Kidney tubule cell (primary cell): Measurements from ENCODE around the gene PES1.
"Not testable (repeated sequence)": the region's sequence is repeated elsewhere in the genome, so short reads cannot be mapped to it uniquely, and the experiment has no call there.

Source experiments
- DNase-seq: peaks from one replicate; pipeline ENCODE4 v3.0.0-alpha.2; 2018; ENCODE audit warnings: low spot score

Gene PES1

DNA sequence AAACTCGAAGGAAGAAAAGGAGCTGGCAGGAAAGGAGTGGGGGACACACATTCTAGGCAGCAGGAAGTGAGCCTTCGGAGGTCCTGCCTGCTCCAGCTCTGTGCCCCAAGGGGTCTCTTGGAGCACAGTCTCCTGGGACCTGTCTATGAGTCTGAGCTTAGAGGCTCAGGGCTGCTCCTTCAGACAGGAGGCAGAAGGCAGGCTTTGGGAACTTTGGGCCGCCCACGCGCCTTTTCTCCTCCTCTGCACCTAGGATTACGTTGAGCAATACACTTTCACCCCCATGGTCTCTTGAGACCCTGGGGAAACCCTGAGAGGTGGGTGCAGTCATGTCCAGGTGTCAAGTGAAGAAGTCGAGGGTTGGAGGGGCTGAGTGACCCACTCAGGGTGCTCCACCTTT is 16.2 kb upstream of the PES1 start:
- DNase-seq = no peak

DNA sequence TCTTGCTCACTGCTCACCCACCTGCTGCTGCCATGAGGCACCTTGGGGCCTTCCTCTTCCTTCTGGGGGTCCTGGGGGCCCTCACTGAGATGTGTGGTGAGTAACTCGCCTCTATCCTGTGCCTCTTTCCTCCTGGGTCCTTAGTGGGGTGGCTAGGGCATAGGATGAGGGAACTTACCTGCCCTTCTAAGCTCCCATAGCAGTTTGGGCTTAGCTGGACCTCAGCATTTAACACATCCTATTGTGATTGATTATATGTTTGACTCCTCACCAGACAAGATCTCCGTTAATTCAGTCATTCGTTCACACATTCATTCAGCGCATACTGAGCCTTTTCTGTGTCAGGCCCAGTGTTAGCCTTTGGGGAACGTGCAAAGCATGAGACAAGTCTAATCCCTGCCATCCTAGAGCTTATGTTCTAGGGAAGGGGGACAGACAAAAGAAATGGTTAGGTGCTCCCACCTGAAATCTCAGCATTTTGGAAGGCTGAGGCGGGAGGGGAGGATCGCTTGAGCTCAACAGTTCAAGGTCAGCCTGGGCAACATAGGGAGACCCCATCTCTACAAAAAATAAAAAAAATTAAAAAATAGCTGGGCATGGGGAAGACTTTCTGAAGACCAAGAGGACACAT is 15.7 kb upstream of the PES1 start:
- no peak for DNase-seq

DNA sequence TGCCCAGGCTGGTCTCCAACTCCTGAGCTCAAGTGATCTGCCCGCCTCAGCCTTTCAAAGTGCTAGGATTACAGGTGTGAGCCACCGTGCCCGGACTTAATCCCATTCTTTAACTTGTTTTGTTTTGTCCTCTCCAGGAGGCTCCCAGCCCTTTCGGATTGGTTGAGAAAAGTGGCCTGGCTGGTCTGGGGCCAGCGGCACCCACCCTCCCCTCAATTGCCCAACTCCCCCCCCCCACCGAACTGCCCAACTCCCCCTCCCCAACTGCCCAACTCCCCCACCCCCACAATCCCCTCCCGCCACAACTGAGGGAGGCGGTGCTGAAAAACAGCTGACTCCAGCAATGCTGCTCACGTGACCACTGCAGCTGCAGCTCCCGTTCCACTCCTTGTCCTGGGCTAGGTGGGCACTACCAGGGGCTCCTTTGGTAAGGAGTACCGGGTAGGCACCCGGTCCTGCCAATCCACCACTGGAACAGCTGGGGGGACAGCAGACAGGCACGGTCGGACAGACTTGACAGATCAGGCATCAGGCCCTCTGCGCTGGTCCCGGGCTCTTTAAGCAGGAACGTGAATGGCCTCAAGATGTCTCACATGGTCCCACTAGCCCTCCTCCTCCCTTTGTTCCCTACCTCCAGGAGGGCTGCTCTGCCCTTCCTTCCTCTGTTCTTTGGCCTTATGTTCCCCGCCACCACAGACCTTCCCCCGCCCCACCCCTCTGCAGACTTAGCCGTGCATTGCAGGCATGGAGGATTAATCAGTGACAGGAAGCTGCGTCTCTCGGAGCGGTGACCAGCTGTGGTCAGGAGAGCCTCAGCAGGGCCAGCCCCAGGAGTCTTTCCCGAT is 15.0 kb upstream of the PES1 start, which contains the start of gene TCN2:
Gene TCN2 (plus strand): TSS at position 720 of the 845 bp plus-strand sequence. CDS start 158 bp downstream, outside the sequence.
- DNase-seq = peak; percentile 92

DNA sequence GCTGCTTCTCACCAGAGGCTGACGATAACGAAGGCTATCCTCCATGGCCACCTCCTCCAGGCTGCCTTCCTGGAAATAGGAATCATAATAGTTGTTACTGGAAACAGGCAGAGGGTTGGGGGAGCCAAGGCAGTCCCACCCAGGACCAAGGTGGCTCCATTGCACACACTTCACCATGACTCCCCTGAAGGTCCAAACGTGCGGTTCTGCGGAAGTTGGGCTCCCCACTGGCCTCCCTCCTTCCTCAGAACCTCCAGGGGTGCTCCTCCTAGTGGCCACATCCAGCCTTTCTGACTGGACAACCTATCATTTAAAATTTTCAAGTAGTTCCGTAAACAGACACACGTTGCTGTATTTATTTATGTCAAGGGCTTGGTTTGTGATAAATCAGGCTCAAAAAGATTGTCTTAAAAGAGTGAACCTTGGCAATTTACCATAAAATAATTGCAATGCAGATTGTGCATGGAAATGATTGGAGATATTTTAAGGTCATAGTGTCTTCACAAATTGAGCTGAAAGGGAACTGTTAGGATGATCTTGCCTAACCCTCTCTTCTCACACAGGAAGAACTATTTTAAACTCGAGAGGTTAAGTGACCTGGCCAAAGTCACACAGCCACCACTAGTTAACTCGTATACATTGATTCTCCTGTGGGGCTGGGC is 13.9 kb upstream of the PES1 start:
- peak; percentile 57 for DNase-seq

DNA sequence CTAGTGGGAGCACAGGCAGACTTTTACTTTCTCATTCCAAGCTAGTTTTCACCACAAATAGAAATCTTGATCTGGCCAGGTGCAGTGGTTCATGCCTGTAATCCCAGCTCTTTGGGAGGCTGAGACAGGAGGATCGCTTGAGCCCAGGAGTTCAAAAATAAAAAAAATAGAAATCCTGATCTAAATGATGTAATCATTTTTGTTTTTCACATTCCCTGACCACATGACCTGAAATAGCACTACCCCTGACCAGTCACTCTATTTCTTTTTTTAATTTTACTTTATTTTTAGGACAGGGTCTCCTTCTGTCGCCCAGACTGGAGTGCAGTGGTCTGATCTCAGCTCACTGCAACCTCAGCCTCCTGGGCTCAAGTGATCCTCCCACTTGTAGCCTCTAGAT is 13.0 kb upstream of the PES1 start:
- DNase-seq = no peak

DNA sequence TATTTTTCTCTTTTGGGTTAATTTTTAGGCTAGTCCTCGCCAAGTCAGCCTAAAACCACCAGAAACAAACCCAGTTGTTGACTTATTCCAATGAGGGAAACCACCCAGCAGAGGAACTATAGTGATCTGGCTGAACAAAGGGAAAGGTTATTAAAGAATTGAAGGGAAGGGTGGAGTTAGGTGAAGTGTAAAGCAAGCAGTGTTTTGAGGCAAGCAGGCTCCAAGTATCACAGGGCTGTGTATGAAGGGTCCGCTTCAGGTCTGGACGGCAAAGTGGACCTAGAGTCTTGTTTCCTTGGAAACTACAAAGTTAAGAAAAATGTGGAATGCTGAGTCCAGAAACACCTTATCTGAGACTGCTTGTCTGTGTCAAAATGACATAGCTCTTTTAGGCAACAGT is 12.1 kb upstream of the PES1 start:
- no peak for DNase-seq

DNA sequence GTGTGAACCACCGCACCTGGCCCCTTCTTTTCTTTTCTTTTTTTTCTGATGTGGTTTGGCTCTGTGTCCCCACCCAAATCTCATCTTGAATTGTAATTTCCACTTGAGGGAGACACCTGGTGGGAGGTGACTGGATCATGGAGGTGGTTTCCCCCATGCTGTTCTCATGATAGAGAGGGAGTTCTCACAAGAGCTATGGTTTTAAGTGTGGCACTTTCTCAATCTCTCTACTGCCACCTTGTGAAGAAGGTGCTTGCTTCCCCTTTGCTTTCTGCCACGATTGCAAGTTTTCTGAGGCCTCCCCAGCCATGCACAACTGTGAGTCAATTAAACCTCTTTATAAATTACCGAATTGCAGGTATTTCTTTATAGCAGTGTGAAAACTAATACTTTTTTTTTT is 10.3 kb upstream of the PES1 start:
- DNase-seq = peak; percentile 56

DNA sequence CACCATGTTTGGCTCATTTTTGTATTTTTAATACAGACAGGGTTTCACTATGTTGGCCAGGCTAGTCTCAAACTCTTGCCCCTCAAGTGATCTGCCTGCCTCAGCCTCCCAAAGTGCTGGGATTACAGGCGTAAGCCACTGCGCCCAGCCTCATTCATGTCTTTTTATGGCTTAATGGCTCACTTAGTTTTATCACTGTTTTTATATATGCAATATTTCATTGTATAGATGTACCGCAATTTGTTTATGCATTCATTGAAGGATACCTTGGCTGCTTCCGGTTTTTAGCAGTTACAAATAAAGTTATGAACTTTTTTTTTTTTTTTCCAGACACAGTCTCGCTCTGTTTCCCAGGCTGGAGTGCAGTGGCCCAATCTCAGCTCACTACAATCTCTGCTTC is 9.8 kb upstream of the PES1 start:
- no peak for DNase-seq

DNA sequence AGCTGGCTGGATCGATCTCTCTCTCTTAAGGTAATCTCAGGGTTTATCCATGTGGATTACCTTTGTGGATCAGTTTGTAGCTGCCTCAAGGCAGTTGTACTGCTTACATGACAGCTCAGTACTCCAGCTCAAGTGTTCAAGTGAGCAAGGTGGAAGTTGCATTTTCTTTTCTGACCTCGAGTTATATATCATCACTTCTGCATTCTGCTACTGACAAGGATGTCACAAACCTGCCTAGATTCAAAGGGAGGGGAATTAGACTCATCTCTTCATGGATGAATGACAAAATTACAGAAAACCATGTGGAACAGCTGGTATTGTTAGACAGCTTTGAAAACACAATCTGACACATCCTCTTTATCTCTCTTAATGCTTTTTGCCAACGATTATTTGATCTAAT is 9.2 kb upstream of the PES1 start:
- DNase-seq = no peak

DNA sequence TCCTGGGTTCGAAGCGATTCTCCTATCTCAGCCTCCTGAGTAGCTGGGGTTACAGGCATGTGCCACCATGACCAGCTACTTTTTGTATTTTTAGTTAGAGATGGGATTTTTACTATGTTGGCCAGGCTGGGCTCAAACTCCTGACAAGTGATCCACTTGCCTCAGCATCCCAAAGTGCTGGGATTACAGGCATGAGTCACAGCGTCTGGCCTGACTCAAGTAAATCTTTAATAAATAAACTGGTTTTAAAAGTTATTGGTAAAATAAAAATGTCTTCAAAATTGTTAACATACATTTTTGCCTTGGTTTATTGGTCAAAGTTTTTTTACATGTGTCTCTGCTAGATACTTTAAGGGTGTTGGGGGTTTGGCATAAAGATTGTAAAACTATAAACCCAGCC is 7.3 kb upstream of the PES1 start:
- DNase-seq = no peak

DNA sequence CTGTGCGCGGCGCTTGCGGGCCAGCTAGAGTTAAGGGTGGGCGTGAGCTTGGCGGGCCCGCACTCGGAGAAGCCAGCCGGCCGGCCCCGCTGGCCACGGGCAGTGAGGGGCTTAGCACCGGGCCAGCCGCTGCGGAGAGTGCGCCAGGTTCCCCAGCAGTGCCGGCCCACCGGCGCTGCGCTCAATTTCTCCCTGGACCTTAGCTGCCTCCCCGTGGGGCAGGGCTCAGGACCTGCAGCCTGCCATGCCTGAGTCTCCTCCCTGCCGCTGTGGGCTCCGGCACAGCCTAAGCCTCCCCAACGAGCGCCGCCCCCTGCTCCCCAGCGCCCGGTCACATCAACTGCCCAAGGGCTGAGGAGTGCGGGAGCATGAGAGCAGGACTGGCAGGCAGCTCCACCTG is 5.2 kb upstream of the PES1 start:
- no peak for DNase-seq

DNA sequence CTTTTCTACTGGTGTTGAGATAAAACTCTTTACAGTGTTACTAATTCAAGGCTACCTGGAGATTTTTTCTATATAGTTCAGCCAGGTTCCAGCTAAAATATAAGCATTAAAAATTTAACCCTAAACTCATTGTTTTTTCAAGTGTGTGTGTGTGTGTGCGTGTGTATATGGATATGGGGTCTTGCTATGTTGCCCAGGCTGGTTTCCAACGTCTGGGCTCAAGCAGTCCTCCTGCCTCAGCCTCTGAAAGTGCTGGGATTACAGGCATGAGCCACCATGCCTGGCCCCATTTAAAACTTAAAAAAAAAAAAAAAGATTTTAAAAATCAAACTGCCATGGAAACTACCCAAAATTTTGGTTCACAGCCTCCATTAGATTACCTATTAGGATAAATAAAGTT is 4.5 kb upstream of the PES1 start:
- no peak for DNase-seq

DNA sequence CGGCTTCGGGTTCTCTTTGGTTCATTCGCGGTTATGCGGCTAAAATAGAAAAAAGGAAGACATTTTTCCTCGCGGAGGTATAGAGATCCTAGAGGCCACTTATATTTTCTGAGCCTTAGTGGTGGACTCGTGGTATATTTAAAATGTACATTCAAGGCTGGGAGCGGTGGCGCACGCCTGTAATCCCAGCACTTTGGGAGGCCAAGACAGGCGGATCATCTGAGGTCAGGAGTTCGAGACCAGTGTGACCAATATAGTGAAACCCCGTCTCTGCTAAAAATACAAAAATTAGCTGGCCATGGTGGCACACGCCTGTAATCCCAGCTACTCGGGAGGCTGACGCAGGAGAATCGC is 627 bp upstream of the PES1 start:
- not testable (repeated sequence) for DNase-seq

DNA sequence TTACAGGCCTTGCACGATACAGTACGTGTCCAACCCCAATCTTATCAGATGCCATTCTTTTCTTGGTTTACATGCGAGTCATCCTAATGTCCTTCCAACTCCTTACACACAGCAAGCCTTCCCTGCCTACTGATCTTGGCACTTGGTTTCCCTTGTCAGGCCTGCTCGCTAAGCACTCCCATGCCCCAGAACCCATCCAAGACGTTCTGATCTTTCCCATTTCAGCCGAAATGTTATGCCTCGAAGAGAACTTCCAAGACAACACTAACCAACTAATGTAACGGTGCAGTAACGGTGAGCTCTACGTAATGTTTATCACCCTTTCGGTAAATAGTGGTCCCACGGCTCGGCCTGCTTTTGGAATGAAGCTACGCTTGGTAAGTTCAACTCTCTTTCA is 521 bp downstream of the PES1 start:
- DNase-seq = peak; percentile 25

DNA sequence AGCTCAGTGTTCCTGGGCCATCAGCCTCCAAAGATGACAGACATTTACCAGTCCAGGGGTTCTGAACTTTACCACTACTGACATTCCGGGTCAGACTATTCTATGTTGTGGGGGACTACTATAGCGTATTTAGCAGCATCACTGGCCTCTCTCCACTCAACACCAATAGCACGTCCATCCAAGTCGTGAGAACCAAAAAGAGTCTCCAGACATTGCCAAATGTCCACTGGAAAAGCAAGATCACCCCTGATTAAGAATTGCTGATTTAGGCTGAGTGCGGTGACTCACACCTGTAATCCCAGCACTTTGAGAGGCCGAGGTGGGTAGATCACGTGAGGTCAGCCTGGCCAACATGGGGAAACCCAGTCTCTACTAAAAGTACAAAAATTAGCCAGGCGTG is 5.3 kb downstream of the PES1 start:
- no peak for DNase-seq

DNA sequence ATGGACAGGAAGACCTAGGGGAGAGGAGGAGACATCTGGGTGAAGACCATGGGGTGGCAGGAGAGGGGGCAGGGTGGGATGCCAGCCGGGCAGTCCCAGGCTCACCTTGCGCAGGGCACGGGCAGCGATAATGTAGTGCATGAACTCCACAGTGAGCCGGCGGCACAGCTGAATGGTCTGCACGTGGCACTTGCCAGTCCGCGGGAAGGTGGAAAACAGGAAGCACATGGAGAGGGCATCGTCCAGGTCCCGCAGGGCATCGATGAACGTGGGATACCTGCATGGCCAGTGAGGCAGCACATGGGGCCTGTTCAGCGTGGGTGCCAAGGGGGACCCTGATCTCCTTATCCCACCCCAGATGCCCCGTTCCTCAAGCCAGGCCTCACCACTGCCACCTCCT is 7.3 kb downstream of the PES1 start:
- no peak for DNase-seq

DNA sequence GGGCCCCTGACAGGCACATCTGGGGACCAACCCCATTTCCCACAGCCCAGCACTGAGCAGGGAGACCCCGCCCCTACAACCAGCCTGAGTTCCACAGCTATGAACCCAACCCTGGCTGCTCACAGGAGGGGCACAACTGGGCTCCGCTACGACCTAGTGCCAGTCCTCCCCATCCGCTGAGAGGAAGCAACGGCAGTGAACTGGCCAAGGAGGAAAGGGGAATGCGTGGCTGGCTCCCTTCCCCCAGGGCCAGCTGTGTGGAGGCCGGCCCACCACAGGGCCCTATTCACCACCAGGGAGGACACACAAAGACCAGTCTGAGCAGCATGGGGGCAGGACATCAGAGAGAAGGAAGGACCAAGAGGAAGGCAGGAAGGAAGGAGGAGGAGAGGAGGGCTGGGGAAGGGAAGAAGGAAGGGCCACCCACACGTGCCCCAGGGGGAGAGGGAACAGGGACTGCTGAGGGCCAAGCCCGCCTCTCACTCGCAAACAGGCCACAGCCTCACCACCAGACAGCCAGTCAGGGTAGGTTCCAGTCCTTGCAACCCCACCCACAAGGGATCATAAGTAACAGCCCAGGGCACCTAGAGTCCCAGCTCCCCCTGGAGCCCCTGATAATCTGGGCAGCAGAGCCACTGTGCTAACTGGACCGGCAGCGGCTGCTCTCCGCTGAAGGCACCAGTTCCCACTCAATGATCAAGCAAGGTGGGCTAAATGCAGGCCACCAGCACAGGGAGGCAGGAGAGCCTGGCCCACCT is 8.7 kb downstream of the PES1 start:
- DNase-seq = no peak

DNA sequence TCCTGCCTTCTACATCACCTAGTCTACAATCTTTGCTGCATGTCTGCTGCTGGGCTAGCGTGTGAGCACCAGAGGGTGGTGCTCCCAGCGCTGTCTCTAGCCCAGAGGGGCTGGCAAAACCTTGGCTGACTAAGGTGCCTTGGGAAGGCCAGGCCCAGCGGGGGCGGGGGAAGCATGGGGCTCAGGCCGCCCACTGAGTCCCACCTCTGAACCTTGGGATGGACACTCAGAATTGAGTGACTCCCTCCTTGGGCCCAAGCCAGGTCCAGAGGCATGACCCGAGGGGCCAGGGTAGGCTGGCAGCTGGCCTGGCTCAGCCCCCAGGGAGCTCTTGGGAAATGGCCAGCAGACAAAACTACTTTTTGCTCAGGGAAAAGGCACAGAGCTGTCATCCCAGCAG is 9.7 kb downstream of the PES1 start:
- DNase-seq = no peak

DNA sequence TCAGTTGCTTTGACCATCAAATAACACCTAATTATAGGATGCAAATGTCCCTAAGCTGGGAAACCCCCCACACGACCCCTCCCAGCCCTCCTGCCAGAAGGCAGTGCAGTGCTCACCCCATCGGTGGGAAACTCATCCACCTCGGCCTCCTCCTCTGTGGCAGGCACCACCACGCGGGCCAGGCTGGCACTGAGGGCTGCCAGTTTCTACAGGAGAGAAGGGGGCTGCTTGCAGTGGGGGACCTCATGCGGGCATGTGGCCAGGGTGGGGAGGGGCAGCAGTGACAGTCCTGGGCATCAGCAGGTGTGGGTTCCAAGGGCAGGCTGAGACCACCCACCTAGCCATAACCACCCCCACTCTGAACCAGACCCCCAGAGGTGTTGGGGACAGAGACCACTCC is 10.8 kb downstream of the PES1 start:
- DNase-seq = no peak

DNA sequence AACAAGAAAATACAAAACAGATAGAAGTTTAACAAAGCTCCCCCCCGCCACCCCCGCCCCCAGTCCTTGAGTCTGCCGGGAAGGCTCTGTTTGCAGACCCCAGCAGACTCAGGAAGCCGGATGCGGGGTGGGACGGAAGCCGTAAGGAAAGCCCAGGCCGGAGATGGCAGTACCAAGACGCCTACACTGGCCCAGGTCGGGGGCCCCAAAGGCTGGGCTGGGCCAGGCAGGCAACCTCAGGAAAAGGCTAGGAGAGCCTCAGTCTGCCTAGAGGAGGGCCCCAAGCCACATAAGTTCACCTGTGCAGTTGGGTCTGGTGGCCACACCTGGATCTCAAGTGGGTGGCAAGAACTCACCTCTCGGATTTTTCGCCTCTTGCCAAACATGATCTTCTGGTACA is 13.2 kb downstream of the PES1 start:
- no peak for DNase-seq

DNA sequence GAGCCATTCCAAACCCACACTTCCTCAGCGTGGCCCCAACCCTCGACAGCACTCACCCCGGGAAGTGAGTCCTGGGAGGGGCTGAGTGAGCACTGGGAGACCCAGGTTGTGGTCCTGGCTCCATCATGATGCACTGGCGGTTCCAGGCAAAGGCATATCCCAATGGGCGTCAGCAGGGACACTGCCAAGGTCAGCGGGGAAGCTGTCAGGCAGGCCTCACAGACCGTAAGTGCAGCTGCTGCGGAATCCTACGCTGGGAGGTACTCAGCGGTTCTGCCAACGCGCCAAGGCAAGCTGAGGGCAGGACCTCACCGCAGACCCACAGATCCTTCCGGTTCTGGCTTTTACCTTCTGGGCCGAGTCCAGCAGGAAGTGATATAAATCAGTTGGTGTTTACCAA is 15.9 kb downstream of the PES1 start:
- DNase-seq = no peak

DNA sequence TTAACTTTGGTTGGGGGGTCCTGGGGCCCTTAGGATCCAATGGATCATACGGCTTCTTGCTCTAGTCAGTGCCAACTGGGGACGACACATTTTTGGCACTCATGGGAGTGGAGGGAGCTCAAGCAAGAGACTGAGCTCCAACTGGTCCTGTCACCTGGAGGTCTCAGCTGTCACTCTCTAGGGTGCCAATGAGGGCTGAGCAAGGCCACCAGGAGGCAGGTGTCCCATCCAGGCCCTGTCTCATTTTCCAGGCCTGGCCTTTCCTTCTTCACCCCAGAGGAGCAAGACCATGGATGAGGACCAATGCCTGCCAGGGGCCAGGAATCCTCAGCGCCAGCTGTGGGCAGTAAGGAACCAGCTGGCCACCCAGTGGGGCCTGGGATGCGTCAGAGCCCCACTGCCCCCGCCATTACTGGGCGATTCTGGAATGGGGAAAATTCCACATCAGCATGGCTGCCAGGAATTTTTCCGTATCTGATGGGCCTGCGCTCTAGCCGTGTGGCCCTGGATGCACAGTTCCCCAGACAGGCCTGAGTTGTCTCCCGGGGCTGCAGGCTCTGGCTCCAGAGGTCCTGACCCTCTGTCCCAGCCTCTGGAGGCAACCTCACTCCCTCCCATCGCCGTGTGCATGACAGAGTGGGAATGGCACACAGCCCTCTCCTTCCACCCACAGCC is 16.6 kb downstream of the PES1 start:
- peak; percentile 50 for DNase-seq
